IMR-90 (cell line): Measurements from ENCODE around the gene EDA. TPM values are rescaled to one million over a fixed set of nuclear protein-coding genes. Genes with fewer than 3 reads are reported as not detected.

Experiments used
- ATAC-seq: fragments of 200-7000 bp; cut with Tn5 transposase; 2 replicates; pipeline ENCODE4 v1.9.1; 2020; ENCODE audit warnings: low read depth, mild to moderate bottlenecking, moderate library complexity
- BruUV-seq: library from RNA; stranded (reverse); fragments of 400-500 nt; replicated peaks from 2 replicates; lab custom pipeline; 2021; lab: Mats Ljungman, UMichigan
- CTCF ChIA-PET: fragments of 300-600 bp; formaldehyde crosslinking; extraction: SDS; loops from one replicate; lab custom pipeline; 2021; ENCODE audit warnings: antibody characterized with exemption; lab: Yijun Ruan, JAX
- POLR2A ChIA-PET: fragments of 300-600 bp; sonication (Branson Sonifier 250); formaldehyde crosslinking; loops from one replicate; lab custom pipeline; 2022; ENCODE audit warnings: antibody characterized with exemption; ENCODE audit not compliant: unreplicated experiment; lab: Charles Lee
- DNase-seq: peaks from one replicate; pipeline ENCODE4 v3.0.0; 2013
- H2AFZ ChIP-seq: replicated peaks from 2 replicates; pipeline ENCODE3; 2013; ENCODE audit warnings: low read length, mild to moderate bottlenecking; ENCODE audit not compliant: poor library complexity
- H2AK5ac ChIP-seq: 2 replicates; pipeline ENCODE4 v1.6.1; 2013; ENCODE audit warnings: low read depth, low read length, inconsistent platforms
- H2AK9ac ChIP-seq: replicated peaks from 2 replicates; pipeline ENCODE3; 2013; ENCODE audit warnings: mild to moderate bottlenecking, low read depth, low read length, moderate library complexity; ENCODE audit not compliant: poor library complexity
- H2BK120ac ChIP-seq: 2 replicates; pipeline ENCODE4 v1.6.1; 2013; ENCODE audit warnings: low read depth, low read length, inconsistent platforms
- H2BK15ac ChIP-seq: 3 replicates; pipeline ENCODE4 v1.6.1; 2013; ENCODE audit warnings: low read depth, low read length, inconsistent platforms
- H2BK20ac ChIP-seq: 2 replicates; pipeline ENCODE4 v1.6.1; 2013; ENCODE audit warnings: low read depth, mild to moderate bottlenecking, inconsistent platforms, low read length, moderate library complexity
- H2BK5ac ChIP-seq: 2 replicates; pipeline ENCODE4 v1.6.1; 2013; ENCODE audit warnings: mild to moderate bottlenecking, low read depth, low read length, inconsistent platforms; ENCODE audit not compliant: poor library complexity, severe bottlenecking
- H3K14ac ChIP-seq: replicated peaks from 2 replicates; pipeline ENCODE4 v1.6.1; 2013; ENCODE audit warnings: low read depth, low read length, inconsistent platforms
- H3K18ac ChIP-seq: 2 replicates; pipeline ENCODE4 v1.6.1; 2013; ENCODE audit warnings: low read depth, low read length, control low read depth
- H3K23ac ChIP-seq: 2 replicates; pipeline ENCODE4 v1.6.1; 2013; ENCODE audit warnings: low read depth, low read length, inconsistent platforms
- H3K27ac ChIP-seq: 2 replicates; pipeline ENCODE4 v1.5.1; 2013; ENCODE audit warnings: mild to moderate bottlenecking, control low read depth, low read length; ENCODE audit not compliant: insufficient read depth
- H3K27me3 ChIP-seq: 2 replicates; pipeline ENCODE4 v1.6.1; 2013; ENCODE audit warnings: low read length; ENCODE audit not compliant: control insufficient read depth, insufficient read depth
- H3K36me3 ChIP-seq: 2 replicates; pipeline ENCODE4 v1.6.1; 2013; ENCODE audit warnings: low read length, mixed read lengths; ENCODE audit not compliant: control insufficient read depth, insufficient read depth
- H3K4ac ChIP-seq: 2 replicates; pipeline ENCODE4 v1.6.1; 2013; ENCODE audit warnings: low read depth, low read length, inconsistent platforms
- H3K4me1 ChIP-seq: 2 replicates; pipeline ENCODE4 v1.6.1; 2013; ENCODE audit warnings: low read length, mixed read lengths; ENCODE audit not compliant: control insufficient read depth, insufficient read depth
- H3K4me2 ChIP-seq: 2 replicates; pipeline ENCODE4 v1.6.1; 2013; ENCODE audit warnings: low read depth, mild to moderate bottlenecking, control low read depth, low read length, moderate library complexity
- H3K4me3 ChIP-seq: 2 replicates; pipeline ENCODE4 v1.5.1; 2013; ENCODE audit warnings: low read depth, mild to moderate bottlenecking, control low read depth, low read length, moderate library complexity; ENCODE audit not compliant: insufficient read depth
- H3K56ac ChIP-seq: 2 replicates; pipeline ENCODE4 v1.6.1; 2013; ENCODE audit warnings: low read length, inconsistent platforms; ENCODE audit not compliant: insufficient read depth; ENCODE audit errors: extremely low read depth
- H3K79me1 ChIP-seq, 2 experiments: 2 replicates each; pipeline ENCODE4 v1.6.1; 2013; ENCODE audit warnings: low read length in 2 of 2, inconsistent platforms in 1 of 2, low read depth in 1 of 2
- H3K9ac ChIP-seq: 2 replicates; pipeline ENCODE4 v1.6.1; 2013; ENCODE audit warnings: low read depth, low read length, control low read depth
- H3K9me1 ChIP-seq: 2 replicates; pipeline ENCODE4 v1.6.1; 2013; ENCODE audit warnings: low read length, inconsistent platforms; ENCODE audit not compliant: insufficient read depth
- H3K9me3 ChIP-seq: 2 replicates; pipeline ENCODE4 v1.6.1; 2013; ENCODE audit warnings: low read length; ENCODE audit not compliant: control insufficient read depth, insufficient read depth
- H4K20me1 ChIP-seq: 2 replicates; pipeline ENCODE4 v1.6.1; 2013; ENCODE audit warnings: low read length, inconsistent platforms; ENCODE audit not compliant: insufficient read depth
- H4K5ac ChIP-seq: 2 replicates; pipeline ENCODE4 v1.6.1; 2013; ENCODE audit warnings: mild to moderate bottlenecking, low read depth, low read length, control low read depth
- H4K8ac ChIP-seq, 2 experiments: 2 replicates each; pipeline ENCODE4 v1.6.1; 2013; ENCODE audit warnings: low read depth in 2 of 2, low read length in 2 of 2, control low read depth in 1 of 2, inconsistent platforms in 1 of 2
- H4K91ac ChIP-seq: 2 replicates; pipeline ENCODE4 v1.6.1; 2013; ENCODE audit warnings: low read depth, low read length, inconsistent platforms; ENCODE audit not compliant: insufficient read depth
- BHLHE40 ChIP-seq: fragments of 150-350 bp; IDR thresholded peaks from 2 replicates; pipeline ENCODE4 v1.6.1; 2016; ENCODE audit warnings: mild to moderate bottlenecking, low read depth, low read length
- CEBPB ChIP-seq: IDR thresholded peaks from 2 replicates; pipeline ENCODE4 v1.6.1; 2012; ENCODE audit warnings: low read depth, low read length, improper control_type of control experiment
- ELK1 ChIP-seq: fragments of 150-350 bp; IDR thresholded peaks from 2 replicates; pipeline ENCODE4 v1.6.1; 2016; ENCODE audit warnings: low read depth, mild to moderate bottlenecking, low read length, moderate library complexity, borderline replicate concordance
- FOS ChIP-seq: fragments of 150-350 bp; IDR thresholded peaks from 2 replicates; pipeline ENCODE4 v1.6.1; 2016; ENCODE audit warnings: low read depth, low read length
- MAFK ChIP-seq: IDR thresholded peaks from 2 replicates; pipeline ENCODE4 v1.6.1; 2012; ENCODE audit warnings: low read depth, low read length, improper control_type of control experiment
- MAZ ChIP-seq: IDR thresholded peaks from 2 replicates; pipeline ENCODE4 v1.6.1; 2012; ENCODE audit warnings: low read depth, mild to moderate bottlenecking, low read length, improper control_type of control experiment, moderate library complexity, borderline replicate concordance
- MXI1 ChIP-seq: IDR thresholded peaks from 2 replicates; pipeline ENCODE4 v1.6.1; 2012; ENCODE audit warnings: low read depth, mild to moderate bottlenecking, low read length, moderate library complexity, borderline replicate concordance
- POLR2A ChIP-seq: IDR thresholded peaks from 2 replicates; pipeline ENCODE4 v1.6.1; 2012; ENCODE audit warnings: mild to moderate bottlenecking, low read depth, low read length
- RFX5 ChIP-seq: IDR thresholded peaks from 2 replicates; pipeline ENCODE4 v1.8.0; 2012; ENCODE audit warnings: low read depth, mild to moderate bottlenecking, low read length, moderate library complexity
- SMC3 ChIP-seq: fragments of 150-350 bp; IDR thresholded peaks from 2 replicates; pipeline ENCODE4 v1.6.1; 2016; ENCODE audit warnings: low read depth, mild to moderate bottlenecking, antibody characterized with exemption, low read length, moderate library complexity
- WGBS, 2 experiments: methylation state at CpG; one replicate each; pipeline versions ENCODE4 v1.1.5 to v1.1.7; 2013; ENCODE audit warnings: missing lambda C conversion rate in 2 of 2; ENCODE audit not compliant: insufficient read length in 1 of 2; ENCODE audit errors: extremely low coverage in 2 of 2; 5-methylcytosine and 5-hydroxymethylcytosine counted together
- dilution Hi-C: fragments of 300-500 bp; cut with HindIII; formaldehyde crosslinking; loops from one replicate; pipeline ENCODE4 v1.14.3; 2018; ENCODE audit warnings: low sequenced_read_pairs; ENCODE audit not compliant: unreplicated experiment
- in situ Hi-C: fragments of 300-500 bp; cut with MboI; formaldehyde crosslinking; loops from 3 replicates; pipeline ENCODE4 v1.14.3; 2019; ENCODE audit warnings: low sequenced_read_pairs, inconsistent platforms, mixed read lengths
- intact Hi-C: fragments of 100-400 bp; cut with micrococcal nuclease; formaldehyde crosslinking; loops from 2 replicates; pipeline ENCODE4 v1.10.0; 2022
- polyA plus RNA-seq, 3 experiments: library from polyadenylated mRNA; depleted of rRNA; stranded (reverse); fragments of >200 nt; gene quantifications; 2 replicates each; pipeline ENCODE4 v1.2.3, GENCODE V29; 2012; ENCODE audit warnings: low replicate concordance in 1 of 3
- total RNA-seq: library from RNA; depleted of rRNA; stranded (reverse); fragments of >200 nt; gene quantifications from 2 replicates; pipeline ENCODE4 v1.2.3, GENCODE V29; 2012
- TF ChIP-seq, protein P1 (sequence below): fragments of 150-350 bp; IDR thresholded peaks from 2 replicates; pipeline ENCODE4 v1.6.1; 2017; ENCODE audit warnings: mild to moderate bottlenecking, antibody characterized with exemption, low read length, low read depth
- TF ChIP-seq, protein P2 (sequence below): conservative IDR thresholded peaks from 2 replicates; pipeline ENCODE4 v1.5.1; 2012; ENCODE audit warnings: mild to moderate bottlenecking, low read depth, low read length, improper control_type of control experiment

EDA gene
- total and polyA plus RNA-seq, 2 of the 4 experiments (the other 2 are of a cell fraction), result under 0.01 TPM; not detected in 1

GRCh38 chrX:69896046-69896445 lies 280.1 kb downstream of the EDA start:
- Histone ChIP-seq H3K4me3 (no peak overlapping the region), H3K27me3 (no peaks in the 10 kb centered on the region; the same call in 1 of the 2 replicates), H3K4me1 (no peaks in the 10 kb centered on the region), H4K20me1 (no peaks in the 10 kb centered on the region), H2AFZ (no peak overlapping the region), H3K18ac (no peak overlapping the region), H2BK5ac (no peak overlapping the region), H3K56ac (no peak overlapping the region), H3K9me3 (no peaks in the 10 kb centered on the region), H2BK15ac (no peak overlapping the region), H3K4ac (no peak overlapping the region), H2BK20ac (no peak overlapping the region), H3K23ac (no peak overlapping the region), H3K14ac (no peak overlapping the region), H2BK120ac (no peak overlapping the region), H2AK9ac (no peak overlapping the region), H2AK5ac (no peak overlapping the region), H3K4me2 (no peak overlapping the region), H3K27ac (no peak overlapping the region), H3K36me3 (no peaks in the 10 kb centered on the region), H3K79me1 (no peaks in the 10 kb centered on the region), H3K9me1 (no peaks in the 10 kb centered on the region), H4K5ac (no peak overlapping the region), H4K8ac (no peak overlapping the region), H4K91ac (no peak overlapping the region), H3K9ac (no peak overlapping the region)
- ChIA-PET POLR2A (no interaction called here), CTCF (no interaction called here)
- no peak for TF ChIP-seq ELK1
- TF ChIP-seq, protein P1, sequence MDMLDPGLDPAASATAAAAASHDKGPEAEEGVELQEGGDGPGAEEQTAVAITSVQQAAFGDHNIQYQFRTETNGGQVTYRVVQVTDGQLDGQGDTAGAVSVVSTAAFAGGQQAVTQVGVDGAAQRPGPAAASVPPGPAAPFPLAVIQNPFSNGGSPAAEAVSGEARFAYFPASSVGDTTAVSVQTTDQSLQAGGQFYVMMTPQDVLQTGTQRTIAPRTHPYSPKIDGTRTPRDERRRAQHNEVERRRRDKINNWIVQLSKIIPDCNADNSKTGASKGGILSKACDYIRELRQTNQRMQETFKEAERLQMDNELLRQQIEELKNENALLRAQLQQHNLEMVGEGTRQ, result no peak
- TF ChIP-seq POLR2A, result no peak
- TF ChIP-seq RFX5, result no peak
- TF ChIP-seq MAFK, result no peak
- no peak for TF ChIP-seq BHLHE40
- no peak for TF ChIP-seq MXI1
- TF ChIP-seq MAZ, result no peak
- TF ChIP-seq, protein P2, sequence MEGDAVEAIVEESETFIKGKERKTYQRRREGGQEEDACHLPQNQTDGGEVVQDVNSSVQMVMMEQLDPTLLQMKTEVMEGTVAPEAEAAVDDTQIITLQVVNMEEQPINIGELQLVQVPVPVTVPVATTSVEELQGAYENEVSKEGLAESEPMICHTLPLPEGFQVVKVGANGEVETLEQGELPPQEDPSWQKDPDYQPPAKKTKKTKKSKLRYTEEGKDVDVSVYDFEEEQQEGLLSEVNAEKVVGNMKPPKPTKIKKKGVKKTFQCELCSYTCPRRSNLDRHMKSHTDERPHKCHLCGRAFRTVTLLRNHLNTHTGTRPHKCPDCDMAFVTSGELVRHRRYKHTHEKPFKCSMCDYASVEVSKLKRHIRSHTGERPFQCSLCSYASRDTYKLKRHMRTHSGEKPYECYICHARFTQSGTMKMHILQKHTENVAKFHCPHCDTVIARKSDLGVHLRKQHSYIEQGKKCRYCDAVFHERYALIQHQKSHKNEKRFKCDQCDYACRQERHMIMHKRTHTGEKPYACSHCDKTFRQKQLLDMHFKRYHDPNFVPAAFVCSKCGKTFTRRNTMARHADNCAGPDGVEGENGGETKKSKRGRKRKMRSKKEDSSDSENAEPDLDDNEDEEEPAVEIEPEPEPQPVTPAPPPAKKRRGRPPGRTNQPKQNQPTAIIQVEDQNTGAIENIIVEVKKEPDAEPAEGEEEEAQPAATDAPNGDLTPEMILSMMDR, result no peak
- TF ChIP-seq CEBPB, result no peak
- TF ChIP-seq SMC3, result no peak
- TF ChIP-seq FOS, result no peak
- WGBS, 2 experiments, result 20% methylated on average over 1 of the region's 1 CpG; no CpG with 5 or more reads in 1 of the 2 experiments
- no TSS peak for BruUV-seq
- DNase-seq (no peak), ATAC-seq (no peak)
- in situ Hi-C loops (no loop called here), intact Hi-C loops (no loop called here), dilution Hi-C loops (no loop called here)
